ENCODE data around the gene CHN2.

The CHN2 gene

GRCh38 chr7:29271319-29271658 lies 76.7 kb downstream of the CHN2 start:
- H3K4me3 ChIP-seq (ENCODE audit: low read depth, low read length): no peak overlapping the region
- TF ChIP-seq CTCF (IDR thresholded peaks at IDR 0.05; ENCODE audit: low read depth, low read length): no peak

- no peak for TF ChIP-seq CTCF (IDR thresholded peaks at IDR 0.05; ENCODE audit: low read depth, low read length)
- H3K4me3 ChIP-seq (ENCODE audit: low read depth, low read length): no peak overlapping the region
These were observed 77.5 kb downstream of the CHN2 start for GRCh38 chr7:29272057-29272456.

GRCh38 chr7:29274146-29275017 lies 79.8 kb downstream of the CHN2 start:
- TF ChIP-seq CTCF (IDR thresholded peaks at IDR 0.05; ENCODE audit: low read depth, low read length): no peak
- H3K4me3 ChIP-seq (ENCODE audit: low read depth, low read length): no peak overlapping the region

- H3K4me3 ChIP-seq (ENCODE audit: low read depth, low read length): no peak overlapping the region
- TF ChIP-seq CTCF (IDR thresholded peaks at IDR 0.05; ENCODE audit: low read depth, low read length): no peak
These were observed 80.4 kb downstream of the CHN2 start for GRCh38 chr7:29275018-29275318.

- H3K4me3 ChIP-seq (ENCODE audit: low read depth, low read length): no peak overlapping the region
- TF ChIP-seq CTCF (IDR thresholded peaks at IDR 0.05; ENCODE audit: low read depth, low read length): no peak
These were observed 80.9 kb downstream of the CHN2 start for GRCh38 chr7:29275493-29275892.

- H3K4me3 ChIP-seq (ENCODE audit: low read depth, low read length): no peak overlapping the region
- no peak for TF ChIP-seq CTCF (IDR thresholded peaks at IDR 0.05; ENCODE audit: low read depth, low read length)
These were observed 81.6 kb downstream of the CHN2 start for GRCh38 chr7:29276199-29276598.

- H3K4me3 ChIP-seq (ENCODE audit: low read depth, low read length): no peak overlapping the region
These were observed 82.2 kb downstream of the CHN2 start for GRCh38 chr7:29276806-29277205.

More at GRCh38 chr7:29276806-29277205, 82.2 kb downstream of the CHN2 start:
- no peak for TF ChIP-seq CTCF (IDR thresholded peaks at IDR 0.05; ENCODE audit: low read depth, low read length)
